ENCODE measurements around the gene ABHD2. TPM values are rescaled to one million over a fixed set of nuclear protein-coding genes. Genes with fewer than 3 reads are reported as not detected.
"Not testable (repeated sequence)": the region's sequence is repeated elsewhere in the genome, so short reads cannot be mapped to it uniquely, and the experiment has no call there.

Gene ABHD2
- total RNA-seq, 1 experiment from 2014 or later = 29.7 TPM

GRCh38 chr15:89140595-89140994 lies 52.3 kb downstream of the ABHD2 start (continued):
- TF ChIP-seq ARID4B (CRISPR knock-in tag; IDR thresholded peaks at IDR 0.05; ENCODE audit: borderline replicate concordance) (no peak), HMGXB4 (CRISPR knock-in tag; IDR thresholded peaks at IDR 0.05) (no peak), ZNF671 (CRISPR knock-in tag; IDR thresholded peaks at IDR 0.05) (no peak), TEAD1 (CRISPR knock-in tag; IDR thresholded peaks at IDR 0.05) (no peak), FOXP1 (CRISPR knock-in tag; IDR thresholded peaks at IDR 0.05; ENCODE audit: borderline replicate concordance) (no peak), IRF1 (CRISPR knock-in tag; IDR thresholded peaks at IDR 0.05) (no peak), E2F1 (CRISPR knock-in tag; IDR thresholded peaks at IDR 0.05) (no peak)

- not testable (repeated sequence) for H3K4me1 Mint-ChIP-seq; ATAC-seq; H3K27ac Mint-ChIP-seq; H3K9me3 Mint-ChIP-seq; H3K27me3 Mint-ChIP-seq (ENCODE audit: low read depth); DNase-seq (ENCODE audit: low spot score); H3K4me3 Mint-ChIP-seq; H3K36me3 Mint-ChIP-seq
- ChIA-PET CTCF (interaction anchor here (1.6 to 1.8 kb wide), 2 partner anchors 12 to 30 kb away, joined by 6 to 11 read pairs; no protein-coding TSS in a partner anchor), POLR2A (interaction anchor here (0.5 kb wide), 1 partner anchor 16 kb away, joined by 3 read pairs; no protein-coding TSS in a partner anchor)
Measured at GRCh38 chr15:89141159-89141558, 52.9 kb downstream of the ABHD2 start.

- POLR2A ChIA-PET = no interaction called here
- Mint-ChIP-seq H3K4me3 (no peak overlapping the region), H3K9me3 (no peaks in the 10 kb centered on the region), H3K4me1 (peaks cover 9% of the 10 kb centered on the region), H3K27me3 (ENCODE audit: low read depth) (no peaks in the 10 kb centered on the region), H3K27ac (no peak overlapping the region), H3K36me3 (no peaks in the 10 kb centered on the region)
- CTCF ChIA-PET = interaction anchor here (0.6 to 1.8 kb wide), 5 partner anchors 13 to 226 kb away, joined by 3 to 8 read pairs (median 4); no protein-coding TSS in a partner anchor
- no peak for TF ChIP-seq ZNF232 (CRISPR knock-in tag; IDR thresholded peaks at IDR 0.05)
- TF ChIP-seq RELA (CRISPR knock-in tag; IDR thresholded peaks at IDR 0.05; ENCODE audit: borderline replicate concordance) = no peak
- TF ChIP-seq ELF4 (CRISPR knock-in tag; IDR thresholded peaks at IDR 0.05; ENCODE audit: low read depth) = no peak
- TF ChIP-seq TP53 (CRISPR knock-in tag; IDR thresholded peaks at IDR 0.05) = no peak
- DNase-seq (ENCODE audit: low spot score) (no peak), ATAC-seq (no peak)
Measured at GRCh38 chr15:89141885-89142284, 53.6 kb downstream of the ABHD2 start.

- H3K36me3 Mint-ChIP-seq = no peaks in the 10 kb centered on the region
- H3K27me3 Mint-ChIP-seq (ENCODE audit: low read depth) = no peaks in the 10 kb centered on the region
- peaks cover 9% of the 10 kb centered on the region for H3K4me1 Mint-ChIP-seq
- ChIA-PET POLR2A (interaction anchor here (0.8 kb wide), 1 partner anchor 54 kb away, joined by 3 read pairs; the partner anchor contains the start of gene ABHD2), CTCF (interaction anchor here (0.6 to 1.1 kb wide), 4 partner anchors 13 to 226 kb away, joined by 3 to 8 read pairs (median 4); no protein-coding TSS in a partner anchor)
- H3K27ac Mint-ChIP-seq = no peak overlapping the region
- DNase-seq (ENCODE audit: low spot score) (no peak), ATAC-seq (no peak)
- H3K9me3 Mint-ChIP-seq = no peaks in the 10 kb centered on the region
- no peak overlapping the region for H3K4me3 Mint-ChIP-seq
- TF ChIP-seq ETV6 (CRISPR knock-in tag; IDR thresholded peaks at IDR 0.05) (no peak), ZNF121 (CRISPR knock-in tag; IDR thresholded peaks at IDR 0.05) (no peak), ZNF219 (CRISPR knock-in tag; IDR thresholded peaks at IDR 0.05; ENCODE audit: borderline replicate concordance) (no peak), GRHL2 (CRISPR knock-in tag; IDR thresholded peaks at IDR 0.05; ENCODE audit: insufficient replicate concordance, severe bottlenecking) (no peak), USF2 (CRISPR knock-in tag; IDR thresholded peaks at IDR 0.05) (no peak), ZNF532 (CRISPR knock-in tag; IDR thresholded peaks at IDR 0.05; ENCODE audit: borderline replicate concordance) (no peak)
Measured at GRCh38 chr15:89142423-89142822, 54.2 kb downstream of the ABHD2 start.
